Measurements from ENCODE around the gene VPS25.

The VPS25 gene

GRCh38 chr17:42784811-42785592 is 11.8 kb downstream of the VPS25 start:
- no peak overlapping the region for H3K4me3 ChIP-seq (ENCODE audit: low read length)
- no peak for DNase-seq (ENCODE audit: low read depth)
- no peak for TF ChIP-seq CTCF (IDR thresholded peaks at IDR 0.05; ENCODE audit: insufficient read depth, low read depth, low read length, missing control alignments)

- no peak overlapping the region for H3K4me3 ChIP-seq (ENCODE audit: low read length)
- TF ChIP-seq CTCF (IDR thresholded peaks at IDR 0.05; ENCODE audit: insufficient read depth, low read depth, low read length, missing control alignments) = no peak
- no peak for DNase-seq (ENCODE audit: low read depth)
Observed at GRCh38 chr17:42787266-42787665, 14.0 kb downstream of the VPS25 start.

GRCh38 chr17:42791948-42792347 is 18.7 kb downstream of the VPS25 start:
- no peak for TF ChIP-seq CTCF (IDR thresholded peaks at IDR 0.05; ENCODE audit: insufficient read depth, low read depth, low read length, missing control alignments)
- H3K4me3 ChIP-seq (ENCODE audit: low read length) = no peak overlapping the region
- no peak for DNase-seq (ENCODE audit: low read depth)

GRCh38 chr17:42792545-42792944 is 19.3 kb downstream of the VPS25 start:
- DNase-seq (ENCODE audit: low read depth) = no peak
- TF ChIP-seq CTCF (IDR thresholded peaks at IDR 0.05; ENCODE audit: insufficient read depth, low read depth, low read length, missing control alignments) = no peak
- H3K4me3 ChIP-seq (ENCODE audit: low read length) = no peak overlapping the region

- H3K4me3 ChIP-seq (ENCODE audit: low read length) = no peak overlapping the region
- DNase-seq (ENCODE audit: low read depth) = no peak
- TF ChIP-seq CTCF (IDR thresholded peaks at IDR 0.05; ENCODE audit: insufficient read depth, low read depth, low read length, missing control alignments) = no peak
Observed at GRCh38 chr17:42795061-42795460, 21.8 kb downstream of the VPS25 start.

- peak; percentile 38 for DNase-seq (ENCODE audit: low read depth)
- no peak for TF ChIP-seq CTCF (IDR thresholded peaks at IDR 0.05; ENCODE audit: insufficient read depth, low read depth, low read length, missing control alignments)
- no peak overlapping the region for H3K4me3 ChIP-seq (ENCODE audit: low read length)
Observed at GRCh38 chr17:42795465-42795864, 22.2 kb downstream of the VPS25 start.

All from epithelial cell of esophagus (primary cell).